GM10266 (cell line): ENCODE results near the gene OBP2B.
"Not testable (repeated sequence)": the region's sequence is repeated elsewhere in the genome, so short reads cannot be mapped to it uniquely, and the experiment has no call there.

Source experiments
- DNase-seq: peaks from one replicate; pipeline ENCODE4 v3.0.0; 2012; ENCODE audit errors: extremely low spot score
- TF ChIP-seq, protein P1 (sequence below): IDR thresholded peaks from 2 replicates; pipeline ENCODE4 v1.5.1; 2012; ENCODE audit warnings: mild to moderate bottlenecking, low read depth; ENCODE audit not compliant: control insufficient read depth, insufficient read depth; ENCODE audit errors: missing control alignments

The OBP2B gene

DNA sequence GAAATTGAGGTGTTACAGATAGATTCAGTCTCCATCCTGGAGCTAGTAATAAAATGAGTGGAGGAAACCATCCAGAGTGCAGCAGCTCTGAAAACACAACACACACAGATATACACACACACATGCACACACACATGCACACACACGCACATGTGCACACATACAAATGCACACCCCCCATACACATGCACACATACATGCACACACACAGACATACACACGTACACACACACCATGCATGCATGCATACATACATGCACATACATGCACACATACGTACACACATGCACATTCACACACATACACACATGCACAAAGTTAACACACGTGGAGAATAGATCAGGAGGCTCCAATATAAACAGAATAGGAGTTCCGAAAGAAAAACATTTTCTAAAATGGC, 21.0 kb upstream of the OBP2B start:
- TF ChIP-seq, protein P1, sequence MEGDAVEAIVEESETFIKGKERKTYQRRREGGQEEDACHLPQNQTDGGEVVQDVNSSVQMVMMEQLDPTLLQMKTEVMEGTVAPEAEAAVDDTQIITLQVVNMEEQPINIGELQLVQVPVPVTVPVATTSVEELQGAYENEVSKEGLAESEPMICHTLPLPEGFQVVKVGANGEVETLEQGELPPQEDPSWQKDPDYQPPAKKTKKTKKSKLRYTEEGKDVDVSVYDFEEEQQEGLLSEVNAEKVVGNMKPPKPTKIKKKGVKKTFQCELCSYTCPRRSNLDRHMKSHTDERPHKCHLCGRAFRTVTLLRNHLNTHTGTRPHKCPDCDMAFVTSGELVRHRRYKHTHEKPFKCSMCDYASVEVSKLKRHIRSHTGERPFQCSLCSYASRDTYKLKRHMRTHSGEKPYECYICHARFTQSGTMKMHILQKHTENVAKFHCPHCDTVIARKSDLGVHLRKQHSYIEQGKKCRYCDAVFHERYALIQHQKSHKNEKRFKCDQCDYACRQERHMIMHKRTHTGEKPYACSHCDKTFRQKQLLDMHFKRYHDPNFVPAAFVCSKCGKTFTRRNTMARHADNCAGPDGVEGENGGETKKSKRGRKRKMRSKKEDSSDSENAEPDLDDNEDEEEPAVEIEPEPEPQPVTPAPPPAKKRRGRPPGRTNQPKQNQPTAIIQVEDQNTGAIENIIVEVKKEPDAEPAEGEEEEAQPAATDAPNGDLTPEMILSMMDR, result no peak
- no peak for DNase-seq

DNA sequence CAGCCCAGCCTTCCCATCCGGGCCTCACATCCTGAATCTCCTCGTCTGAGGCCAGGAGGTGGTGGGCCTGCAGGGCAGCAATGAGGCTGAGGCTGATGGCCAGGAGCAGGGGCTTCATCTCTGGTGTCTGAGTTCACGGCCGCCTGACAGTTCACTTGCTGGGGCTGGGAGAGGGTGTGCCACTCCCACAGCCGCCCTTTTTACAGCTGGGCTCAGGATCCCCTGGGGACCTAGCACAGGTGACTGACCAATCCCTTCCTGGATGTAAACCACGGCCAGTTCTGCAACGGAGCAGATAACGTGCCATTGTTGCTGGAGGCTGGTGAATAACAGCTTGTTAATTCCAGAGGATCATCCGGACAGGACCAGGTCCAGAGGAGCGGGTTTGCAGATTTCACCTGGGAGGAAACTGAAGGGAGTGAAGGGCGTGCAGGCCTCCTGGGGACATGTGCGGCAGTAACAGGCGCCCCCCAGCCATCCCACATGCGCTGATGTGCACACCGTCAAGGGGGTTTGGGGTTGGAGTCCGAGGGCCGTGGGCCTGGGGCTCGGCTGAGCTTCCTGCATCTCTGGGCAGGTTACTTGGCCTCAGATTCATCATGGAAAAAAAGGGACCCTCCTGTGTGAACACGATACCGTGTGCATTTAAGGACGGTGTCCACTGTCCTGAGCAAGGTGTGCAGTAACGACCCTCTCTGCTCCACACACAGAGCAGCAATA, 19.6 kb upstream of the OBP2B start:
- DNase-seq, result not testable (repeated sequence)

DNA sequence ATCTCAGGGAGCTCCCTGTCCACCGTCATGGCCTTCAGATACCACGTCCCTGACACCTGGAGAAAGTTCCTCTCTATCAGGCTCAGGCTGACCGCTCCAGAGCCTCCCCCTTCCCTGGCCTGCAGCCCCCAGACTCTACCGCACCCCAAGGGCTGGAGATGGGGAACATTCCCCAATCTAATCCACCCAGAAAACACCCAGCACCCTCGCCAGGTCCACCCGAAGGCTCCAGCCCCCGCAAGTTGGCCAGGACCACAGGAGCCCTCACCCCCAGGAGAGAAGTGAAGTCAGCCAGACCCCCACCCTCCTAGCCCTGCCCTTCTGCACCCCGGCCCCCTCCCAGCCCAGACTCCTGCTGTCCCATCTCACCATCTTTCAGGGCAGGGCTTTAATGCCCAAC, 18.9 kb upstream of the OBP2B start:
- not testable (repeated sequence) for DNase-seq

DNA sequence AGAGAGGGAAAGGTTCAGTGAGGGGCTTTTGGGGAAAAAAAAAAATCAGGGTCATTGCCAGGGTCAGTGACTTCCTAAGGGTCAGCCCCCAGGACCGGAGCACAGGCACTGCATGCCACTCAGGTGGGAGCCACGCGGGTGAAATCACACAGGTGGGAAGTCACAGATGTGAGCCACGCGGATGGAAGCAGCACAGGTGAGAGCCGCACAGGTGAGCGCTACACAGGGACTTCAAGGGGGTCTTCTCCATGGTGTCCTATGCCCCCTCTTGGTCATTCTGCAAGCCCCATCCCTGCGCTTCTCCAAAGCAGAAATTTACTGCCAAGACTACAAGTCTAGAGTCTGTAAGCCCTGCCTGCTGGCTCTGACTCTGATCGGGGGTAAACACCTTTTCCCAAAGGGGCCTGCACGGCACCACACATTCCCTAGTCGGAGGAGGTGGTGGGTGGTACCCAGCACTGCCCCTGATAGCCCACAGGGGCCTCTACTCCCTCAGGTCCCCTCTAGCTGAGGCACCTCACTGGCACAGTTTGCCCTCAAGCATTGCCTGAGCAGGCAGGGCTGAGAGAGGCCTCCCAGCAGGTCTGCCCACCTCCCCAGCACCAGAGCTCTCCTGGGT, 18.3 kb upstream of the OBP2B start:
- TF ChIP-seq, protein P1, result no peak
- no peak for DNase-seq

DNA sequence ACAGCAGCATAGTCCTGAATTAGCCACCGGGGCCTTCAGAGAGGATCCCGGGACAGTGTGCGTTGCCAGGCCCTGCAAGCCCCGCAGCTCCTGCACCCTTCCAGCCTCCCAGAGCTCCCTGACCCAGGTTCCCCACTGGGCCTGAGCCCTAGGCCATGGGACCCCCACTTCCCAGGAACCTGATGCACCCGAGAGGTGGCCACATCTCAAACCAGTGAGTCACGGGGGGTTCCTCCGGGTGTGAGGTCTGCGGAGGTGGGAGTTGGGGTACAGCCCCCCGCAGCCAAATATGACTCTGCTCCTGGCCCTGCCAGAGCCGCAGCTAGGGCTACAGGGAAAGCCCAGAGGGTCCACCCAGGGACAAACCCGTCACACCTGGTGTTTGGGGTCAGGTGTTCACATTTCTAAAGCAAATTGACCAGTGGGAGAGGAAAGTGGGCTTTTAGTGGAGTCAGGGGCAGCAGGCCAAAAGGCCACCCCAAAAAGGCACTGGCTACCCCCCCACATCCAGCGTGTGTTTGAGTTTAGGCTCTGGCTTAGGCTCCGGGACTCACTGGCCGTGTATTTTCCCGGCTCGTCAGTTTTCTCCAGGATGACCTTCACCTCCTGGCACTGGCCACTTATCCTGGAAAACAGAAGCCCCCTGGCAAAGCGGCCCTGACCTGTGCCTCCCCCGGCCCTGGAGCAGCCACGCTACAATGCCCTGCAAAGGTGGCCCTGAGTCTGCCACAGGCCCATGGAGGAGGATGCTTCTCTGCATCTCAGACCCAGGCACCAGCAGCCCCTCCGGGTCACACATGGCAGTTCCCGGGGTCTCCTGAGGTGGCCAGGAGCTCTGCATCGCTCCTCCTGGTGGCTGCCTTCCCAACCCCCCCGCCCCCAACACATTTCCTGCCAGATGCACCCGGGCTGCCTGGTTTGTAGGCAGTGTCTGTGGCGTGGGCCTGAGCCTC, 17.4 kb upstream of the OBP2B start:
- TF ChIP-seq, protein P1, result no peak
- DNase-seq, result no peak

DNA sequence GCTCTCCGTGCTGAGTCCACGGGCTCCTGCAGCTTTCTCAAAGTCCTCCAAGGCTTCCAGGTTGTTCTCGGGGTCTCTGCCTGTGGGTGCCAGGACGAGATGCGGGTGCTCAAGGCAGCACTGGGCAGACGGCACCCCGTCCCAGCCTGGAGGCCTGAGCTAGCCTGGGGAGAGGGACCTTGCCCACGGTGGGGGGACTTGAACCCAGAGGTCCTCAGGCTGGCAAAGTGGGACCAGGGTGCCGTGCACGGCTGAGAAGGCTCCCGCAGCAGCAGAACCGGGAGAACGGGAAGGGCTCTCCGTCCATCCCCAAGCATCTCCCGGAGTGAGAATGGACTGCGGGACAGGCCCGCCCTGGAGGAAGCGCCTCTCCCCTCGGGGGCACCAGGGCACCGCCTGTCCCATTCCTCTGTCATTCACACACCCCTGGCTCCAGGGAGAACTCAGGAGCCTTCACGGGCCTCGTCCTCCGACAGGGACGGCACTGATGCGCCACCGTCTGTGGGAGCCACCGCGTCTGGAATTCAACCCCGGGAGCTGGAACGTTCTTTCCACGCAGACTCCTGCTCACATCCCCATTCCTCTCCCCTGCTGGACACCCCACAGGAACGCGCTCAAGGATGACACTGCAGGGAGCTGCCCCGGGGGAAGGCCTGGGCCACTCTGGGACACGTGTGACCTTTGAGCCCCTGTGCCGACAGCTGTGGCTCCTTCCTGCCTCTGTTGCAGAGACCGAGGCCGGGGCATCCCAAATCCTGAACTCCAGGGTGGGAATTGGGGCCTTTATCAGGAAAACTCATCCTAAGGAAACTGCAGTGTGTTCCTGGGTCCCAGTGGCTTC, 16.3 kb upstream of the OBP2B start:
- no peak for DNase-seq
- TF ChIP-seq, protein P1, result no peak

DNA sequence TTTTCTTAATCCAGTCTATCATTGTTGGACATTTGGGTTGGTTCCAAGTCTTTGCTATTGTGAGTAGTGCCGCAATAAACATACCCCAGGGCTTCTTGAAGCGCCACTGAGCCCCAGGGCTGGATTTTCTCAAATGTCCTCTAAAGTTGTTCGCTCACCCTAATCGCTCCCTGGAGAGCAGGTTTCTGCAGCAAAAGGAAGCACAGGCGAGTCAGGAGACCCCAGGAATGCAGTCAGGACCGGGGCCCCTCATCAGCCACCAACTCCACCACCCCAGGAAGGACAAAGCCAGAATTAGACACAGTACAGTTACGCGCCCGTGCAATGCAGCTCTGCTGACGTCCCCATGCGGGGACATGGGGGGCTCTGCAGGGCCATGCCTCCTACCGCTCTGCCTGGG, 15.7 kb upstream of the OBP2B start:
- DNase-seq, result no peak
- TF ChIP-seq, protein P1, result no peak

DNA sequence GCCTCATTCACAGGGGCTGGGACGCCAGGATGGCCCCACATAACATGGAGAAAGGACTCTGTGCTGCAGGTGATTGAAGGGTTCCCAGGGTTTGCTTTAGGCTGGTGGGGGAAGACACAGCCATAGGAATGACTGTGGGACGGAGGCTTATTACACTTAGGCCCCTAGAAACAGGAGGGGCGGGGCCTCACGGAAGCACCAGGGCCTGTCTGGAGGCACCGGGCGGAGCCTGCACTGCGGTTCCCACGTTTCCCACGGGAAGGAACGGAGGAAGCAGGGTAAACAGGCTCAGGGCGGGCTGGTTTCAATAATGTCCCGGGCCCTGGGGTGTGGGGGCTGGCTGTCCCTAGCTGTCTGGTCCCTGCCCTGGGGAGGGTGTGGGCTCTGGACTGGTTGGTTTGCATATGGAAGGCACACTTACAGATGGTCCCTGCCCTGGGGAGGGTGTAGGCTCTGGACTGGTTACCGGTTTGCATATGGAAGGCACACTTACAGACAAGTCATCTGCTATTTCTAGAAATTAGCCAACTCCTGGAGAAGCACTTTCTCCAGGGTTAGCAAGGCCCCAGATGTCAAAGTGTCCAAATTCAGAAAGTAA, 14.2 kb upstream of the OBP2B start:
- not testable (repeated sequence) for DNase-seq

DNA sequence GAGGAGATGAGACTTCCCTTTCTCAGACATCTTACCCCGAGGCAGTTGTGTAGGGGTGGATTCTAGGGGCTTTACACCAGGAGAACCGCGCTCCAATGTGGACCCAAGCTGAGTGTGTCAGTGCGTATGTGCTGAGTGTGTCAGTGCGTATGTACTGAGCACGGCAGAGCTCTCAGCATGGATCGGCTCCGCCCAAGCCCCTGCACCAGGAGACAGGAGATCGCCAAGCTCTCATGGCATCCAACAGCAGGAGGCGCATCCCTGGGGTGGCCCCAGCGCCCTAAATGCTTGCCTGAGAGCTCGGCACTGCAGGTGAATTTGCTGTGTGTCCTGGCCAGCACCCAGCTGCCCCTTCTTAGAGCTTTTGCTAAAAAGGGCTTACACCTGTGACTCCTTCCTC, 12.9 kb upstream of the OBP2B start:
- DNase-seq, result not testable (repeated sequence)
